GM12878 (cell line): ENCODE results near the gene GALNT9. TPM values are rescaled to one million over a fixed set of nuclear protein-coding genes. Genes with fewer than 3 reads are reported as not detected.

Experiments
- EGR1 ChIP-seq, 2 experiments: IDR thresholded peaks; 1 replicate in 1 of 2; 2 replicates in 1 of 2; pipeline ENCODE4 v1.6.1; 2011 to 2012; ENCODE audit warnings: low read depth in 2 of 2, low read length in 2 of 2, borderline replicate concordance in 1 of 2, mild to moderate bottlenecking in 1 of 2, moderate library complexity in 1 of 2
- ESRRA ChIP-seq: IDR thresholded peaks from 2 replicates; pipeline ENCODE4 v1.6.1; 2012; ENCODE audit warnings: mild to moderate bottlenecking, low read length, improper control_type of control experiment
- MEF2B ChIP-seq: fragments of 450-650 bp; IDR thresholded peaks from 2 replicates; pipeline ENCODE4 v1.6.1; 2018; ENCODE audit warnings: mild to moderate bottlenecking, moderate library complexity; ENCODE audit not compliant: partially characterized antibody, poor library complexity, severe bottlenecking
- MTA3 ChIP-seq: IDR thresholded peaks from 2 replicates; pipeline ENCODE4 v1.6.1; 2012; ENCODE audit warnings: low read length, inconsistent platforms, borderline replicate concordance
- NRF1 ChIP-seq: conservative IDR thresholded peaks from 2 replicates; pipeline ENCODE4 v1.6.1; 2011; ENCODE audit warnings: mild to moderate bottlenecking, low read depth, low read length, improper control_type of control experiment
- TBL1XR1 ChIP-seq: IDR thresholded peaks from 2 replicates; pipeline ENCODE4 v1.6.1; 2012; ENCODE audit warnings: low read depth, low read length, improper control_type of control experiment
- ZNF622 ChIP-seq: fragments of 450-650 bp; IDR thresholded peaks from 2 replicates; pipeline ENCODE4 v1.6.1; 2017; ENCODE audit warnings: mild to moderate bottlenecking, inconsistent platforms
- polyA plus RNA-seq, 11 experiments: library from polyadenylated mRNA; depleted of rRNA in 4 of 11; unstranded in 6 of 11; stranded (reverse) in 5 of 11; fragments of >200 nt; fragmentation: Nextera tagmentation in 4 of 11; fragmentation: Illumina TruSeq in 1 of 11; extraction: Ambion mirVana in 4 of 11; extraction: Trizol in 1 of 11; gene quantifications; 1 replicate in 1 of 11; 2 replicates in 10 of 11; pipeline versions ENCODE4 v1.2.1 to v1.2.3, GENCODE V29; 2011 to 2016; ENCODE audit warnings: inconsistent platforms in 2 of 11, missing spikeins in 2 of 11, low read depth in 1 of 11
- total RNA-seq, 4 experiments: library from RNA; depleted of rRNA in 3 of 4; stranded (reverse); fragments of >200 nt in 3 of 4; fragmentation: Illumina TruSeq in 1 of 4; extraction: Trizol in 1 of 4; gene quantifications; 2 replicates each; pipeline versions ENCODE4 v1.2.1 to v1.2.3, GENCODE V29; 2013 to 2021
- TF ChIP-seq, protein P1 (sequence below): fragments of 450-650 bp; IDR thresholded peaks from 2 replicates; pipeline ENCODE4 v1.6.1; 2017; ENCODE audit warnings: mild to moderate bottlenecking, moderate library complexity
- TF ChIP-seq, protein P2 (sequence below): IDR thresholded peaks from 2 replicates; pipeline ENCODE4 v1.6.1; 2012; ENCODE audit warnings: low read depth, low read length, improper control_type of control experiment
- TF ChIP-seq, protein P3 (sequence below): IDR thresholded peaks from 2 replicates; pipeline ENCODE4 v1.6.1; 2011; ENCODE audit warnings: borderline replicate concordance, low read depth, mild to moderate bottlenecking, moderate library complexity, low read length; ENCODE audit not compliant: insufficient read depth, poor library complexity, severe bottlenecking
- TF ChIP-seq, protein P4 (sequence below): fragments of 450-650 bp; IDR thresholded peaks from 2 replicates; pipeline ENCODE4 v1.6.1; 2017; ENCODE audit warnings: low read depth, mild to moderate bottlenecking, moderate library complexity

GALNT9 gene
- total and polyA plus RNA-seq, 10 of the 15 experiments (the other 5 are each of a cell fraction or from before 2014, with no cell fraction given), result 0.04 TPM; not detected in 9

DNA sequence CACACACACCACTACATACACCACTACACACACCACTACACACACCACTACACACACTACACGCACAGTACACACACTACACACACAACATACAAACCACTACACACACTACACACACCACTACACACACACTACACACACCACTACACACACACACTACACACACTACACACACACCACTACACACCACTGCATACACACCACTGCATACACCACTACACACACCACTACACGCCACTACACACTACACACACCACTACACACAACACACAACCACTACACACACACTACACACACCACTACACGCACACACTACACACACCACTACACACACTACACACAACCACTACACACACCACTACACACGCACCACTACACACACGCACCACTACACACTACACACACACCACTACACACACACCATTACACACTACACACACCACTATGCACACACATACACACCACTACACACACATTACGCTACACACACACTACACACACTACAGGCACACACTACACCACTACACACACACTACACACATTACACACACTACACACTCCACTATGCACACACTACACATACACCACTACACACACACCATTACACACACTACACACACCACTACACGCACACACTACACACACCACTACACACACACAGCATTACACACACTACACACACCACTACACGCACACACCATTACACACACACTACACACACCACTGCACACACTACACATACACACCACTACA lies 172.6 kb downstream of the GALNT9 start (continued):
- TF ChIP-seq, protein P1, sequence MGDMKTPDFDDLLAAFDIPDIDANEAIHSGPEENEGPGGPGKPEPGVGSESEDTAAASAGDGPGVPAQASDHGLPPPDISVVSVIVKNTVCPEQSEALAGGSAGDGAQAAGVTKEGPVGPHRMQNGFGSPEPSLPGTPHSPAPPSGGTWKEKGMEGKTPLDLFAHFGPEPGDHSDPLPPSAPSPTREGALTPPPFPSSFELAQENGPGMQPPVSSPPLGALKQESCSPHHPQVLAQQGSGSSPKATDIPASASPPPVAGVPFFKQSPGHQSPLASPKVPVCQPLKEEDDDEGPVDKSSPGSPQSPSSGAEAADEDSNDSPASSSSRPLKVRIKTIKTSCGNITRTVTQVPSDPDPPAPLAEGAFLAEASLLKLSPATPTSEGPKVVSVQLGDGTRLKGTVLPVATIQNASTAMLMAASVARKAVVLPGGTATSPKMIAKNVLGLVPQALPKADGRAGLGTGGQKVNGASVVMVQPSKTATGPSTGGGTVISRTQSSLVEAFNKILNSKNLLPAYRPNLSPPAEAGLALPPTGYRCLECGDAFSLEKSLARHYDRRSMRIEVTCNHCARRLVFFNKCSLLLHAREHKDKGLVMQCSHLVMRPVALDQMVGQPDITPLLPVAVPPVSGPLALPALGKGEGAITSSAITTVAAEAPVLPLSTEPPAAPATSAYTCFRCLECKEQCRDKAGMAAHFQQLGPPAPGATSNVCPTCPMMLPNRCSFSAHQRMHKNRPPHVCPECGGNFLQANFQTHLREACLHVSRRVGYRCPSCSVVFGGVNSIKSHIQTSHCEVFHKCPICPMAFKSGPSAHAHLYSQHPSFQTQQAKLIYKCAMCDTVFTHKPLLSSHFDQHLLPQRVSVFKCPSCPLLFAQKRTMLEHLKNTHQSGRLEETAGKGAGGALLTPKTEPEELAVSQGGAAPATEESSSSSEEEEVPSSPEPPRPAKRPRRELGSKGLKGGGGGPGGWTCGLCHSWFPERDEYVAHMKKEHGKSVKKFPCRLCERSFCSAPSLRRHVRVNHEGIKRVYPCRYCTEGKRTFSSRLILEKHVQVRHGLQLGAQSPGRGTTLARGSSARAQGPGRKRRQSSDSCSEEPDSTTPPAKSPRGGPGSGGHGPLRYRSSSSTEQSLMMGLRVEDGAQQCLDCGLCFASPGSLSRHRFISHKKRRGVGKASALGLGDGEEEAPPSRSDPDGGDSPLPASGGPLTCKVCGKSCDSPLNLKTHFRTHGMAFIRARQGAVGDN, result no peak
- TF ChIP-seq, protein P2, sequence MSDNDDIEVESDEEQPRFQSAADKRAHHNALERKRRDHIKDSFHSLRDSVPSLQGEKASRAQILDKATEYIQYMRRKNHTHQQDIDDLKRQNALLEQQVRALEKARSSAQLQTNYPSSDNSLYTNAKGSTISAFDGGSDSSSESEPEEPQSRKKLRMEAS, result no peak
- TF ChIP-seq TBL1XR1 (no peak), ESRRA (no peak), NRF1 (no peak), MTA3 (0 out of 2 replicates have a peak, but pooled peaks have one; percentile 23), EGR1 (IDR thresholded peaks at IDR 0.05; ENCODE audit: borderline replicate concordance in 1 of 2, low read depth in 2 of 2, low read length in 2 of 2) (no peak), ZNF622 (no peak), MEF2B (no peak)
- TF ChIP-seq, protein P3, sequence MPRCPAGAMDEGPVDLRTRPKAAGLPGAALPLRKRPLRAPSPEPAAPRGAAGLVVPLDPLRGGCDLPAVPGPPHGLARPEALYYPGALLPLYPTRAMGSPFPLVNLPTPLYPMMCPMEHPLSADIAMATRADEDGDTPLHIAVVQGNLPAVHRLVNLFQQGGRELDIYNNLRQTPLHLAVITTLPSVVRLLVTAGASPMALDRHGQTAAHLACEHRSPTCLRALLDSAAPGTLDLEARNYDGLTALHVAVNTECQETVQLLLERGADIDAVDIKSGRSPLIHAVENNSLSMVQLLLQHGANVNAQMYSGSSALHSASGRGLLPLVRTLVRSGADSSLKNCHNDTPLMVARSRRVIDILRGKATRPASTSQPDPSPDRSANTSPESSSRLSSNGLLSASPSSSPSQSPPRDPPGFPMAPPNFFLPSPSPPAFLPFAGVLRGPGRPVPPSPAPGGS, result no peak
- TF ChIP-seq, protein P4, sequence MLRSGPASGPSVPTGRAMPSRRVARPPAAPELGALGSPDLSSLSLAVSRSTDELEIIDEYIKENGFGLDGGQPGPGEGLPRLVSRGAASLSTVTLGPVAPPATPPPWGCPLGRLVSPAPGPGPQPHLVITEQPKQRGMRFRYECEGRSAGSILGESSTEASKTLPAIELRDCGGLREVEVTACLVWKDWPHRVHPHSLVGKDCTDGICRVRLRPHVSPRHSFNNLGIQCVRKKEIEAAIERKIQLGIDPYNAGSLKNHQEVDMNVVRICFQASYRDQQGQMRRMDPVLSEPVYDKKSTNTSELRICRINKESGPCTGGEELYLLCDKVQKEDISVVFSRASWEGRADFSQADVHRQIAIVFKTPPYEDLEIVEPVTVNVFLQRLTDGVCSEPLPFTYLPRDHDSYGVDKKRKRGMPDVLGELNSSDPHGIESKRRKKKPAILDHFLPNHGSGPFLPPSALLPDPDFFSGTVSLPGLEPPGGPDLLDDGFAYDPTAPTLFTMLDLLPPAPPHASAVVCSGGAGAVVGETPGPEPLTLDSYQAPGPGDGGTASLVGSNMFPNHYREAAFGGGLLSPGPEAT, result no peak
- TF ChIP-seq, all 136 proteins: peak for 2
